Measurements from ENCODE around the gene PRXL2B. TPM values are rescaled to one million over a fixed set of nuclear protein-coding genes. Genes with fewer than 3 reads are reported as not detected.

Gene PRXL2B
- total and polyA plus RNA-seq, 10 of the 15 experiments (the other 5 are each of a cell fraction or from before 2014, with no cell fraction given), result 0.44 to 5.6 (median 4.0) TPM

- Histone ChIP-seq H4K20me1 (ENCODE audit: control insufficient read depth, insufficient read depth) (no peaks in the 10 kb centered on the region), H3K36me3 (ENCODE audit: control insufficient read depth in 2 of 2, insufficient read depth in 2 of 2, low read length in 1 of 2) (no peaks in the 10 kb centered on the region), H3K27me3 (replicated peaks in 1 of 2; ENCODE audit: control insufficient read depth in 2 of 2, insufficient read depth in 2 of 2, low read length in 1 of 2) (no peaks in the 10 kb centered on the region), H2AFZ (ENCODE audit: control insufficient read depth, low read depth, low read length) (peak overlapping the region; percentile 35), H3K27ac (ENCODE audit: control insufficient read depth, insufficient read depth) (peak overlapping the region; percentile 99), H3K4me2 (ENCODE audit: control insufficient read depth, insufficient read depth) (peak overlapping the region; percentile 70), H3K4me3 (peak overlapping the region; percentile 59; the same call in 1 of the 2 replicates), H3K4me1 (ENCODE audit: control insufficient read depth, insufficient read depth, low read length) (peaks cover 46% of the 10 kb centered on the region), H3K9ac (ENCODE audit: control insufficient read depth, insufficient read depth, low read length) (peak overlapping the region; percentile 70), H3K9me3 (replicated peaks; ENCODE audit: control insufficient read depth, insufficient read depth, low read length) (peaks cover 2% of the 10 kb centered on the region; the same call in 1 of the 3 replicates), H3K79me2 (ENCODE audit: control insufficient read depth, insufficient read depth, low read length) (peaks cover 3% of the 10 kb centered on the region)
- intact Hi-C loops (cut with micrococcal nuclease; ENCODE audit: unreplicated experiment) (no loop called here), in situ Hi-C loops (cut with MboI) (no loop called here)
- no peak for DNase-seq (ENCODE audit: low read depth, low spot score)
- WGBS (ENCODE audit: insufficient coverage, insufficient replicate concordance, low lambda C conversion rate, missing lambda C conversion rate), result 25% methylated on average over 23 of the region's 23 CpGs
- no peak for FAIRE-seq
- BruUV-seq (replicated peaks), result no TSS peak
- no peak; the same call in 2 of the 3 replicates for ATAC-seq
- ChIA-PET RAD21 (ENCODE audit: unreplicated experiment) (interaction anchor here (0.5 to 5.2 kb wide), 5 partner anchors 10 to 161 kb away, joined by 3 to 39 read pairs (median 4); partner anchors contain the start of genes PANK4, PRXL2B and TNFRSF14), SMC1A (ENCODE audit: uncharacterized antibody, unreplicated experiment) (interaction anchor here (1.3 to 3.1 kb wide), 4 partner anchors 9 to 30 kb away, joined by 5 to 28 read pairs (median 16); partner anchors contain the start of genes PRXL2B and TNFRSF14), POLR2A (interaction anchor here (0.9 to 5.1 kb wide), 6 partner anchors 10 to 52 kb away, joined by 3 to 62 read pairs (median 25); partner anchors contain the start of genes PANK4, PRXL2B and TNFRSF14), CTCF (interaction anchor here (2.4 to 3.1 kb wide), 4 partner anchors 9 to 29 kb away, joined by 7 to 14 read pairs (median 10); no protein-coding TSS in a partner anchor)
- TF ChIP-seq BCL11A (IDR thresholded peaks at IDR 0.05; ENCODE audit: low read depth, low read length) (no peak), MEF2B (IDR thresholded peaks at IDR 0.05; ENCODE audit: partially characterized antibody, poor library complexity, severe bottlenecking) (no peak), CEBPZ (IDR thresholded peaks at IDR 0.05; ENCODE audit: low read depth, low read length) (no peak), GATAD2B (conservative IDR thresholded peaks at IDR 0.05; ENCODE audit: low read depth) (0 out of 2 replicates have a peak, but pooled peaks have one; percentile 25), POLR2AphosphoS5 (IDR thresholded peaks at IDR 0.05; ENCODE audit: low read length) (peak; percentile 66; the same call in 1 of the 2 replicates), ZNF687 (IDR thresholded peaks at IDR 0.05) (peak; percentile 14; the same call in 1 of the 2 replicates), IKZF1 (conservative IDR thresholded peaks at IDR 0.05) (no peak; the same call in none of the 2 replicates), WRNIP1 (IDR thresholded peaks at IDR 0.05; ENCODE audit: borderline replicate concordance, low read depth, low read length) (no peak), PAX5 (IDR thresholded peaks at IDR 0.05; ENCODE audit: borderline replicate concordance, low read depth, low read length) (no peak), RELB (IDR thresholded peaks at IDR 0.05; ENCODE audit: low read depth) (peak; percentile 33; the same call in 1 of the 2 replicates), BMI1 (IDR thresholded peaks at IDR 0.05; ENCODE audit: borderline replicate concordance) (no peak), DPF2 (IDR thresholded peaks at IDR 0.05) (0 out of 2 replicates have a peak, but pooled peaks have one; percentile 16)
Measured at GRCh38 chr1:2575801-2576663, 10.5 kb upstream of the PRXL2B start.

All from GM12878 (cell line).